GM12801 (cell line): Measurements from ENCODE around the gene BHMT2.

Source experiments
- TF ChIP-seq, protein P1 (sequence below): IDR thresholded peaks from one replicate; pipeline ENCODE4 v1.5.1; 2011; ENCODE audit warnings: control low read depth; ENCODE audit not compliant: insufficient read length; ENCODE audit errors: extremely low read depth

BHMT2 gene

GRCh38 chr5:79030663-79031484 lies 38.7 kb upstream of the BHMT2 start:
- TF ChIP-seq, protein P1, sequence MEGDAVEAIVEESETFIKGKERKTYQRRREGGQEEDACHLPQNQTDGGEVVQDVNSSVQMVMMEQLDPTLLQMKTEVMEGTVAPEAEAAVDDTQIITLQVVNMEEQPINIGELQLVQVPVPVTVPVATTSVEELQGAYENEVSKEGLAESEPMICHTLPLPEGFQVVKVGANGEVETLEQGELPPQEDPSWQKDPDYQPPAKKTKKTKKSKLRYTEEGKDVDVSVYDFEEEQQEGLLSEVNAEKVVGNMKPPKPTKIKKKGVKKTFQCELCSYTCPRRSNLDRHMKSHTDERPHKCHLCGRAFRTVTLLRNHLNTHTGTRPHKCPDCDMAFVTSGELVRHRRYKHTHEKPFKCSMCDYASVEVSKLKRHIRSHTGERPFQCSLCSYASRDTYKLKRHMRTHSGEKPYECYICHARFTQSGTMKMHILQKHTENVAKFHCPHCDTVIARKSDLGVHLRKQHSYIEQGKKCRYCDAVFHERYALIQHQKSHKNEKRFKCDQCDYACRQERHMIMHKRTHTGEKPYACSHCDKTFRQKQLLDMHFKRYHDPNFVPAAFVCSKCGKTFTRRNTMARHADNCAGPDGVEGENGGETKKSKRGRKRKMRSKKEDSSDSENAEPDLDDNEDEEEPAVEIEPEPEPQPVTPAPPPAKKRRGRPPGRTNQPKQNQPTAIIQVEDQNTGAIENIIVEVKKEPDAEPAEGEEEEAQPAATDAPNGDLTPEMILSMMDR = no peak

- TF ChIP-seq, protein P1 = no peak
These were observed 38.1 kb upstream of the BHMT2 start for GRCh38 chr5:79031485-79031867.

- TF ChIP-seq, protein P1 = no peak
These were observed 37.4 kb upstream of the BHMT2 start for GRCh38 chr5:79032031-79032695.

DNA sequence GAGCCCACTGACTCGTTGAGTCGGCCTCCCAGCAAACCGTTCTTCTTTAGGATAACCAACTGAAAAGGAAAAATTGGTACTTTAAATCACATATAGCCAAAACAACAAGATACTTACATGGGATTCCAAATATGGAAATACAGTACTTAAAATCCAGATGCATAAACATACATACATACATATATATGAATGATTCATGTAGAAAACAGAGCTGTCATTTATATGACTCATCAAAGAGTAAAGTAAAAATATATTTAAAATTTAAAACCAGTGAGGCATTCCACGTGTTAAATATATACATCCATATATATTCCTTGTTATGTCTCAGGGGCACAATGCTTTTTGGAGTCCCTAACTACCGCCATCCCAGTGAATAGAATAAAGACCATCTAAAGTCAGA lies 36.8 kb upstream of the BHMT2 start:
- TF ChIP-seq, protein P1 = no peak

DNA sequence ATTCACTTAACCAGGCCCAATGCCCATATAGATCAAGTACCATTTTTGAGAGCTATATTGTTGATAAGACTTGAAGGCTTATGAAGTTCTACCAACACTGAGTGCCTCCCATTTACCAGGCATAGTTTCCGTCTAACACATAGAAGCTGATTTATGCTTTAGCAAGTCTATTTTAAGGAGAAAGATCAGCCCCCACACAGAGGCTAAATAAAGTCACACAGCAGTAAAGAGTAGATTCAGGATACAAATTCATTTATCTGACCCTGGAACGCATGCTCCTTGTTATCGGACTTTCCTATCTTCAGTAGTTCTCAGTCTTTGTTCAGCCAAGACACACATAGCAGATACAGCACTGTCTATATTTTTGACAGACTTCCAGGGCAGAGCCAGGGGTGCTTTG lies 34.3 kb upstream of the BHMT2 start:
- TF ChIP-seq, protein P1 = no peak

DNA sequence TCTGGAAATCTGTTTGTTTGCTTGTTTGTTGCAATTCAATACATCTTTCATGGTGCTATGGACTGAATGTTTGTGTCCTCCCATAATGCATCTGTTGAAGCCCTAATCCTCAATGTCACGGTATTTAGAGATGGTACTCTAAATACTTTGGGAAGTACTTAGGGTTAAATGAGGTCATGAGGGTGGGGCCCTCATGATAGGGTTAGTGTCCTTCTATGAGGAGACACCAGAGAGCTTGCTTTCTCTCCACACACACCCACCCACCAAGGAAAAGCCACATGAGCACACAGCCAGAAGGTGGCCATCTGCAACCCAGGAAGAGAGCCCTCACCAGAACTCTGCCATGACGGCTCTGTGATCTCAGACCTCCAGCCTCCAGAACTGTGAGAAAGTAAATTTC lies 32.8 kb upstream of the BHMT2 start:
- TF ChIP-seq, protein P1 = no peak

DNA sequence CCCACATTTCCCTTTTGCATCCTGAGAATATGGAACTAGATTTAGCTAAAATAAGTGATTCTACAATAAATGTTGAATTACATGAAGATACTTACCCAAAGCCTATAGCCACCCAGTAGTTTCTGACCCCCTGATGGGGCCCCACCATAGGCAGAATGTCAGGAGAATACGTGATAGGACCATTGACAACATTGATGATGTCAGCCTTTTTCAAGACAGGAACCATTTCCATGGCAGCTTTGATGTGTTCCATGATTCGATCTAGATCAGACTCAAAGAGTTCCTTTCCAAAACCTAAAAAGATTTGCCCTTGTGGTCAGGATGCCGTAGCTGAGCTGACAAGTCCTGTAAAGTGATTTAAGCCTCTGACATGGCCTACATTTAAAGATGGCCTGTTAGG lies 27.4 kb upstream of the BHMT2 start:
- TF ChIP-seq, protein P1 = no peak
